ENCODE measurements around the gene SCARF2.
"Not testable (repeated sequence)": the region's sequence is repeated elsewhere in the genome, so short reads cannot be mapped to it uniquely, and the experiment has no call there.

The SCARF2 gene, protein sequence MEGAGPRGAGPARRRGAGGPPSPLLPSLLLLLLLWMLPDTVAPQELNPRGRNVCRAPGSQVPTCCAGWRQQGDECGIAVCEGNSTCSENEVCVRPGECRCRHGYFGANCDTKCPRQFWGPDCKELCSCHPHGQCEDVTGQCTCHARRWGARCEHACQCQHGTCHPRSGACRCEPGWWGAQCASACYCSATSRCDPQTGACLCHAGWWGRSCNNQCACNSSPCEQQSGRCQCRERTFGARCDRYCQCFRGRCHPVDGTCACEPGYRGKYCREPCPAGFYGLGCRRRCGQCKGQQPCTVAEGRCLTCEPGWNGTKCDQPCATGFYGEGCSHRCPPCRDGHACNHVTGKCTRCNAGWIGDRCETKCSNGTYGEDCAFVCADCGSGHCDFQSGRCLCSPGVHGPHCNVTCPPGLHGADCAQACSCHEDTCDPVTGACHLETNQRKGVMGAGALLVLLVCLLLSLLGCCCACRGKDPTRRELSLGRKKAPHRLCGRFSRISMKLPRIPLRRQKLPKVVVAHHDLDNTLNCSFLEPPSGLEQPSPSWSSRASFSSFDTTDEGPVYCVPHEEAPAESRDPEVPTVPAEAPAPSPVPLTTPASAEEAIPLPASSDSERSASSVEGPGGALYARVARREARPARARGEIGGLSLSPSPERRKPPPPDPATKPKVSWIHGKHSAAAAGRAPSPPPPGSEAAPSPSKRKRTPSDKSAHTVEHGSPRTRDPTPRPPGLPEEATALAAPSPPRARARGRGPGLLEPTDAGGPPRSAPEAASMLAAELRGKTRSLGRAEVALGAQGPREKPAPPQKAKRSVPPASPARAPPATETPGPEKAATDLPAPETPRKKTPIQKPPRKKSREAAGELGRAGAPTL

GRCh38 chr22:20437613-20438426 lies at the start of gene SCARF2:
TSS of gene SCARF2 (minus strand) at chr22:20437825. CDS start at chr22:20437754, 71 bp downstream.
- H3K4me3 ChIP-seq (replicated peaks; ENCODE audit: low read depth, low read length) = peak within 1 kb of the TSS; percentile 90
- TF ChIP-seq, protein P1, sequence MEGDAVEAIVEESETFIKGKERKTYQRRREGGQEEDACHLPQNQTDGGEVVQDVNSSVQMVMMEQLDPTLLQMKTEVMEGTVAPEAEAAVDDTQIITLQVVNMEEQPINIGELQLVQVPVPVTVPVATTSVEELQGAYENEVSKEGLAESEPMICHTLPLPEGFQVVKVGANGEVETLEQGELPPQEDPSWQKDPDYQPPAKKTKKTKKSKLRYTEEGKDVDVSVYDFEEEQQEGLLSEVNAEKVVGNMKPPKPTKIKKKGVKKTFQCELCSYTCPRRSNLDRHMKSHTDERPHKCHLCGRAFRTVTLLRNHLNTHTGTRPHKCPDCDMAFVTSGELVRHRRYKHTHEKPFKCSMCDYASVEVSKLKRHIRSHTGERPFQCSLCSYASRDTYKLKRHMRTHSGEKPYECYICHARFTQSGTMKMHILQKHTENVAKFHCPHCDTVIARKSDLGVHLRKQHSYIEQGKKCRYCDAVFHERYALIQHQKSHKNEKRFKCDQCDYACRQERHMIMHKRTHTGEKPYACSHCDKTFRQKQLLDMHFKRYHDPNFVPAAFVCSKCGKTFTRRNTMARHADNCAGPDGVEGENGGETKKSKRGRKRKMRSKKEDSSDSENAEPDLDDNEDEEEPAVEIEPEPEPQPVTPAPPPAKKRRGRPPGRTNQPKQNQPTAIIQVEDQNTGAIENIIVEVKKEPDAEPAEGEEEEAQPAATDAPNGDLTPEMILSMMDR (IDR thresholded peaks at IDR 0.05; ENCODE audit: low read length, missing control alignments) = no peak
- DNase-seq (ENCODE audit: low read depth) = peak; percentile 62

DNA sequence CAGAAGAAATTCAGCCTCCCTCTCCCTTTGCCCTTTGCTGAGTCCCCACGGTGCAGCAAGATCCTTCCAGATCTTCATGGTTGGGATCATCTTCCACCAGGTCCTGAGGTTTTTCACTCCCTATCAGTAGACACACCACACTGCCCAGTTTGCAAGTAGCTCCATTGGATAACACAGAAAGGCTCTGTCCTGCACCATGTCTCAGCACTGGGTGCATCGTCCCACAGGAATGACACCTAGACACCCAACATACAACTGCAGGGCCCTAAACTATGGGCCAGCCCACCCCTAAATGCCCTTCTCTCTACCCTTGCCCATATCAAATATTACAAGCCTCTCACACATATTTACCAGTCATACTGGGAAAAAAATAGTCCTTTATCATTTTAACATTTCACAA lies 48.6 kb upstream of the SCARF2 start:
- no peak for DNase-seq (ENCODE audit: low read depth)
- TF ChIP-seq, protein P1 (IDR thresholded peaks at IDR 0.05; ENCODE audit: low read length, missing control alignments) = no peak
- no peak overlapping the region for H3K4me3 ChIP-seq (replicated peaks; ENCODE audit: low read depth, low read length)

- no peak for DNase-seq (ENCODE audit: low read depth)
- TF ChIP-seq, protein P1 (IDR thresholded peaks at IDR 0.05; ENCODE audit: low read length, missing control alignments) = no peak
- no peak overlapping the region for H3K4me3 ChIP-seq (replicated peaks; ENCODE audit: low read depth, low read length)
Measured at GRCh38 chr22:20484948-20485683, 47.5 kb upstream of the SCARF2 start.

DNA sequence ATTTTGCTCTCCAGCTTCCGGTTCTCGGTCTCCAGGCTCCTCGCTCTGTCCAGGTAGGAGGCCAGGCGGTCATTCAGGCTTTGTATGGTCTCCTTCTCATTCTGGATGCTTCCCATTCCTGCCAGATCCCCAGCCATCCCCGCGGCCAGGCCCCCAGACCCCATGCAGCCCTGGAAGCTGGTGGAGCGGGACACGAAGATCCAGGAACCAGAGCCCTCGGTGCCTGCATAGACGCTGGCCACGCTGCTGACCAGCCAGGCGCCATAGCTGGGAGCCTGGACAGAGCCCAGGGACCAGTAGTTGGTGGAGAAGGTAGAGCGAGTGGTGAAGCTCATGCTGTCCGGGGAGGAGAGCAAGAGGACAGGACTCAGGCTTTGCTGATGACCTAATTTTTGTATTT lies 46.1 kb upstream of the SCARF2 start:
- no peak overlapping the region for H3K4me3 ChIP-seq (replicated peaks; ENCODE audit: low read depth, low read length)
- TF ChIP-seq, protein P1 (IDR thresholded peaks at IDR 0.05; ENCODE audit: low read length, missing control alignments) = no peak
- no peak for DNase-seq (ENCODE audit: low read depth)

DNA sequence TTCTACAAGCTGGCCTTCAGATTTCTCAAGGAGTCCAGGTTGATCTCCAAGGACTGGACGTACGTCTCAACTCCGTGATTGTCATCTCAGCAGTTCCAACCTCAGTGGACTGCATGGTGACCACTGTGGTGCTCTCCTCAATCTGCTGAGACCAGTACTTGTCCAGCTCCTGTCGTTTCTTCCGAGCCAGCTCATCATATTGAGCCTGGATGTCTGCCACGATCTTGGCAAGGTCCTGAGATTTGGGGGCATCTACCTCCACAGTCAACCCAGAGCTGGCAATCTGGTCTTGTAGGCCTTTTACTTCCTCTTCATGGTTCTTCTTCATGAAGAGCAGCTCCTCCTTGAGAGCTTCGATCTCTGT lies 45.5 kb upstream of the SCARF2 start:
- DNase-seq (ENCODE audit: low read depth); H3K4me3 ChIP-seq (replicated peaks; ENCODE audit: low read depth, low read length): not testable (repeated sequence)

DNA sequence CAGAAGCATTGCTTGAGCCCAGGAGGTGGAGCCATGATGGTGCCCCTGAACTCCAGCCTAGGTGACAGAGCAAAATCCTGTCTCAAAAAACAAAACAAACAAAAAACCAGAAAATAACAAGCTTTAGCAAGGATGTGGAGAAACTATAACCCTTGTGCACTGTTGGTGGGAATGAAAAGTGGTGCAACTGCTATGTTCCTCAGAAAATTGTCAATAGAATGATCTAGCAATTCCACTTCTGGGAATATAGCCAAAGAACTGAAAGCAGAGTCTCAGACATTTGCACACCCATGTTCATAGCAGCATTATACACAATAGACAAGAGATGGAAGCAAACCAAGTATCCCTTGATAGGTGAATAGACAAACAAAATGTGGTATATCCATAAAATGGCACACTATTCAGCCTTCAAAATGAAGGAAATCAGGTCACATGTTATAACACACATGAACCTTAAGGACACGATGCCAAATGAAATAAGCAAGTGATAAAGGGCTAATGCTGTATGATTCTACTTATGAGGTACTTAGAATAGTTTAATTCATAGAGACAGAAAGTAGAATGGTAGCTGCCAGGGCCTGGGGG lies 42.1 kb upstream of the SCARF2 start:
- no peak overlapping the region for H3K4me3 ChIP-seq (replicated peaks; ENCODE audit: low read depth, low read length)
- TF ChIP-seq, protein P1 (IDR thresholded peaks at IDR 0.05; ENCODE audit: low read length, missing control alignments) = no peak
- peak; percentile 39 for DNase-seq (ENCODE audit: low read depth)

GRCh38 chr22:20478059-20478458 lies 40.4 kb upstream of the SCARF2 start:
- not testable (repeated sequence) for H3K4me3 ChIP-seq (replicated peaks; ENCODE audit: low read depth, low read length); DNase-seq (ENCODE audit: low read depth)

- not testable (repeated sequence) for DNase-seq (ENCODE audit: low read depth); H3K4me3 ChIP-seq (replicated peaks; ENCODE audit: low read depth, low read length)
Measured at GRCh38 chr22:20475569-20475968, 37.9 kb upstream of the SCARF2 start.
